Measurements from ENCODE around the gene GLCCI1. TPM values are rescaled to one million over a fixed set of nuclear protein-coding genes. Genes with fewer than 3 reads are reported as not detected.
"Not testable (repeated sequence)": the region's sequence is repeated elsewhere in the genome, so short reads cannot be mapped to it uniquely, and the experiment has no call there.

GLCCI1 gene
- total RNA-seq, 4 donors from 2014 or later, result 6.0 to 22.6 (median 8.5) TPM

GRCh38 chr7:7984424-7984823, 15.8 kb downstream of the GLCCI1 start:
- TF ChIP-seq, protein P1, sequence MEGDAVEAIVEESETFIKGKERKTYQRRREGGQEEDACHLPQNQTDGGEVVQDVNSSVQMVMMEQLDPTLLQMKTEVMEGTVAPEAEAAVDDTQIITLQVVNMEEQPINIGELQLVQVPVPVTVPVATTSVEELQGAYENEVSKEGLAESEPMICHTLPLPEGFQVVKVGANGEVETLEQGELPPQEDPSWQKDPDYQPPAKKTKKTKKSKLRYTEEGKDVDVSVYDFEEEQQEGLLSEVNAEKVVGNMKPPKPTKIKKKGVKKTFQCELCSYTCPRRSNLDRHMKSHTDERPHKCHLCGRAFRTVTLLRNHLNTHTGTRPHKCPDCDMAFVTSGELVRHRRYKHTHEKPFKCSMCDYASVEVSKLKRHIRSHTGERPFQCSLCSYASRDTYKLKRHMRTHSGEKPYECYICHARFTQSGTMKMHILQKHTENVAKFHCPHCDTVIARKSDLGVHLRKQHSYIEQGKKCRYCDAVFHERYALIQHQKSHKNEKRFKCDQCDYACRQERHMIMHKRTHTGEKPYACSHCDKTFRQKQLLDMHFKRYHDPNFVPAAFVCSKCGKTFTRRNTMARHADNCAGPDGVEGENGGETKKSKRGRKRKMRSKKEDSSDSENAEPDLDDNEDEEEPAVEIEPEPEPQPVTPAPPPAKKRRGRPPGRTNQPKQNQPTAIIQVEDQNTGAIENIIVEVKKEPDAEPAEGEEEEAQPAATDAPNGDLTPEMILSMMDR (IDR thresholded peaks at IDR 0.05), result no peak
- ATAC-seq (ENCODE audit: low FRiP score), result no peak
- no peak for DNase-seq (ENCODE audit: low spot score)

DNA sequence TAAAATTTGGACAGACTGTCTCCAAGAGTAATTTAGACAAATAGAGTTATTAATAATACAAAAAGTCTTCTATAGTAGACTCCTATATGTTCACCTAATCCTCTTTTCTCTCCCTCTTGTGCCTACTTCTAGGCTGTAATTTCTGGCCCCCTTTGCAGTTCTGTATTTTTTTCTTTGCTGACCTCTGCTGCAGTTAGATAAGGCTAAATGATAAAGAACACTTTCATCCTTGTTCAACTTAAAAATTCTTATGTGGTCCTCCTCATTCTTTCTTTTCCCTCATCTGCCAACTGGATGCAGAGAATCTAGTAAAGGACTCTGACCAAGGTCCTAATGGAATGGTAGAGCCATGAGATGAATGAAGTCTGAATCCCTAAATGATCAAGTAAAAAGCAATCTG, 20.1 kb downstream of the GLCCI1 start:
- TF ChIP-seq, protein P1 (IDR thresholded peaks at IDR 0.05), result no peak
- DNase-seq (ENCODE audit: low spot score) (no peak), ATAC-seq (ENCODE audit: low FRiP score) (no peak)

GRCh38 chr7:7989133-7989532, 20.5 kb downstream of the GLCCI1 start:
- TF ChIP-seq, protein P1 (IDR thresholded peaks at IDR 0.05), result no peak
- no peak for DNase-seq (ENCODE audit: low spot score)
- no peak for ATAC-seq (ENCODE audit: low FRiP score)

DNA sequence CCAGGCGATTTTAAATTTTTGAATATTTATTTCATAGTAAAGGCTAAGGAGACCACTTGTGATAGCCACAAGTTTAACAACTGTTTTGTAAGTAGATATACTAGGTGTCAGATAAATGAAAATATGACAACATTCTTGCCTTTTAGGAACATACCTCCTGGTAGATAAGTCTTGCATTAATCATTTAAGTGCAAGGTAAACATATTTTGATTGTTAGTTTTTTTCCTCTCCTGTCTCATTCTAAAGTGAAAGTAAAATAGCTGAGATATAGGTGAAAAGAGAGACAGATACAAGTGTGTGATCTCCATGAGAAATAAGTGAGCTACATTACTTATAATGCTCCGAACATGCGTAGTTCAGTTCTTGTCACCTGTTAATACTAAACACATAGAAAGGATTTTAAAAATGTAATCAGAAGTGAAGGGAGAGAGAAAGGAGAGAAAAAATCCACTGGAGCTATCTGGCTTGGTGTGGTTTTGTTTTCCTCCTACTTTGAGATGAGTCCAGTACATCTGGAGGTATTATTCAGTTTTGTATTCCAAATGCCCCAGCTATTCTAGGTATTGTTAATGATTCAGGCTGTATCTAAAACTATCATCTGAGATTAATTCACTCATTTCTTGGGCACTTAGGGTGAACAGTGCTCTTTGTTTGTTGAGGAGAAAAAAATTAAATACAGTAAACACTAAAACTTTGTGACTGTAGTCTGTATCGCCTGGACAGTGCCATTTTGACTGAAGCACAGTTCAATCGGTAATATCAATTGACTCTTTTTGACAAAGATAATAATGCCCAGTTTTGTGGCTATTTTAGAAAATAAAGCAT, 21.2 kb downstream of the GLCCI1 start:
- ATAC-seq (ENCODE audit: low FRiP score), result no peak

GRCh38 chr7:7990441-7990761, 21.8 kb downstream of the GLCCI1 start:
- ATAC-seq (ENCODE audit: low FRiP score), result no peak
- TF ChIP-seq, protein P1 (IDR thresholded peaks at IDR 0.05), result no peak
- no peak for DNase-seq (ENCODE audit: low spot score)

More for the DNA sequence above, 21.2 kb downstream of the GLCCI1 start:
- TF ChIP-seq, protein P1 (IDR thresholded peaks at IDR 0.05), result no peak
- DNase-seq (ENCODE audit: low spot score), result no peak

DNA sequence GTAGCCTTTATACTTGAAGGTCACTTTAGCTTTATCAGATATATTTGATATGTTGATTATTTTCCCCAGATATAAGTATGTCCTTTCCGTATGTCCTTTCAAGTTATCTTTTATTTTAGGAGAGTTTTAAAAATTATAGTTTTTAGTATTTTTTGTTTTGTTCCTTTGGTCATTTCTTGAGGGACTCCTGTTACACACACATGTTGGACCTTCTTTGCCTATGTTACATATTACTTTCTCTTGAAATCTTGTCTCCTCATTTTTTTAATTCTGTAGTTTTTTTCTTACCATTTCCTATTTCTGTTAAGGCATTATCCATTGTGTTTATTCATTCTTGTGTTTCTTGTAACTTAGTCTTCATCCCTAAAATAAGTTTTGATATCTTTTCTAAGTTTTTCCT, 23.9 kb downstream of the GLCCI1 start:
- TF ChIP-seq, protein P1 (IDR thresholded peaks at IDR 0.05), result no peak
- DNase-seq (ENCODE audit: low spot score) (no peak), ATAC-seq (ENCODE audit: low FRiP score) (no peak)

DNA sequence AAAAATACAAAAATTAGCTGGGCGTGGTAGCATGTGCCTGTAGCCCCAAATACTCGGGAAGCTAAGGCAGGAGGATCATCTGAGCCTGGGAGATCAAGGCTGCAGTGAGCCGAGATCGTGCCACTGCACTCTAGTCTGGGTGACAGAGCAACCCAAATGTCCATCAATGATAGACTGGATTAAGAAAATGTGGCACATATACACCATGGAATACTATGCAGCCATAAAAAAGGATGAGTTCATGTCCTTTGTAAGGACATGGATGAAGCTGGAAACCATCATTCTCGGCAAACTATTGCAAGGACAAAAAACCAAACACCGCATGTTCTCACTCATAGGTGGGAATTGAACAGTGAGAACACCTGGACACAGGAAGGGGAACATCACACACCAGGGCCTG, 26.8 kb downstream of the GLCCI1 start:
- ATAC-seq (ENCODE audit: low FRiP score); DNase-seq (ENCODE audit: low spot score): not testable (repeated sequence)

All from omental fat pad (tissue), 4 donors.